HepG2 (cell line): ENCODE data around the gene AGR2. TPM values are rescaled to one million over a fixed set of nuclear protein-coding genes. Genes with fewer than 3 reads are reported as not detected.
A peak's percentile ranks its signal among the peaks of the same experiment; 100 is the strongest.

ENCODE experiments used
- ERF ChIP-seq: IDR thresholded peaks from 2 replicates; pipeline ENCODE4 v1.6.1; 2018; ENCODE audit warnings: missing biosample characterization, missing genetic modification reagents
- GTF2F1 ChIP-seq: fragments of 150-350 bp; IDR thresholded peaks from 2 replicates; pipeline ENCODE4 v1.6.1; 2014; ENCODE audit warnings: low read length
- HHEX ChIP-seq: IDR thresholded peaks from 2 replicates; pipeline ENCODE4 v1.6.1; 2016; ENCODE audit warnings: control low read depth
- HMGA1 ChIP-seq: sonication (generic); formaldehyde crosslinking; conservative IDR thresholded peaks from 2 replicates; pipeline ENCODE4 v1.4.0; 2020; ENCODE audit warnings: missing genetic modification reagents
- HNF1B ChIP-seq: sonication (generic); formaldehyde crosslinking; IDR thresholded peaks from 2 replicates; pipeline ENCODE4 v1.5.1; 2020; ENCODE audit warnings: mild to moderate bottlenecking, moderate library complexity, missing genetic modification reagents
- MAX ChIP-seq: IDR thresholded peaks from 2 replicates; pipeline ENCODE4 v1.6.1; 2012; ENCODE audit warnings: inconsistent platforms
- MXD3 ChIP-seq: IDR thresholded peaks from 2 replicates; pipeline ENCODE4 v1.6.1; 2016; ENCODE audit warnings: mild to moderate bottlenecking, missing biosample characterization, missing genetic modification reagents
- NFATC3 ChIP-seq: sonication (generic); formaldehyde crosslinking; IDR thresholded peaks from 2 replicates; pipeline ENCODE4 v1.5.1; 2020; ENCODE audit warnings: mild to moderate bottlenecking, missing genetic modification reagents
- PREB ChIP-seq: sonication (generic); formaldehyde crosslinking; IDR thresholded peaks from 2 replicates; pipeline ENCODE4 v1.4.0; 2020; ENCODE audit warnings: missing genetic modification reagents
- PRMT3 ChIP-seq: sonication (generic); formaldehyde crosslinking; IDR thresholded peaks from 2 replicates; pipeline ENCODE4 v1.8.1; 2022; ENCODE audit warnings: low read depth, mild to moderate bottlenecking, moderate library complexity, missing genetic modification reagents, borderline replicate concordance
- RARA ChIP-seq: IDR thresholded peaks from 2 replicates; pipeline ENCODE4 v1.6.1; 2016; ENCODE audit warnings: missing genetic modification reagents, missing compliant biosample characterization
- RNF2 ChIP-seq: fragments of 450-650 bp; conservative IDR thresholded peaks from 2 replicates; pipeline ENCODE4 v1.6.1; 2016; ENCODE audit warnings: low read depth
- SMYD3 ChIP-seq: sonication (generic); formaldehyde crosslinking; IDR thresholded peaks from 2 replicates; pipeline ENCODE4 v1.8.1; 2023; ENCODE audit warnings: mild to moderate bottlenecking, missing genetic modification reagents
- TCF7 ChIP-seq: sonication (generic); IDR thresholded peaks from 2 replicates; pipeline ENCODE4 v1.6.1; 2016; ENCODE audit warnings: antibody characterized with exemption, low read depth
- ZBTB21 ChIP-seq: sonication (generic); formaldehyde crosslinking; IDR thresholded peaks from 2 replicates; pipeline ENCODE4 v1.4.0; 2020; ENCODE audit warnings: missing genetic modification reagents
- ZHX1 ChIP-seq: sonication (generic); formaldehyde crosslinking; IDR thresholded peaks from 2 replicates; pipeline ENCODE4 v1.8.1; 2022; ENCODE audit warnings: low read depth, mild to moderate bottlenecking, missing genetic modification reagents
- ZNF124 ChIP-seq: sonication (generic); formaldehyde crosslinking; IDR thresholded peaks from 2 replicates; pipeline ENCODE4 v1.4.0; 2020; ENCODE audit warnings: missing genetic modification reagents
- ZNF253 ChIP-seq: sonication (generic); formaldehyde crosslinking; IDR thresholded peaks from 2 replicates; pipeline ENCODE4 v1.8.0; 2022; ENCODE audit warnings: mild to moderate bottlenecking, missing genetic modification reagents, borderline replicate concordance
- ZNF709 ChIP-seq: sonication (generic); formaldehyde crosslinking; IDR thresholded peaks from 2 replicates; pipeline ENCODE4 v1.5.0; 2020; ENCODE audit warnings: mild to moderate bottlenecking, missing genetic modification reagents
- polyA plus RNA-seq, 8 experiments: library from polyadenylated mRNA; depleted of rRNA in 3 of 8; stranded (reverse) in 7 of 8; unstranded in 1 of 8; fragments of >200 nt; fragmentation: Illumina TruSeq in 4 of 8; extraction: Trizol in 4 of 8; gene quantifications; 2 replicates each; pipeline versions ENCODE4 v1.2.1 to v1.2.3, GENCODE V29; 2011 to 2016; ENCODE audit warnings: low read depth in 4 of 8, missing spikeins in 1 of 8, mixed read lengths in 1 of 8; ENCODE audit not compliant: insufficient read depth in 1 of 8
- total RNA-seq, 5 experiments: library from RNA; depleted of rRNA; stranded (reverse); fragments of >200 nt; fragmentation: Illumina TruSeq; extraction: Trizol; gene quantifications; 2 replicates each; pipeline ENCODE4 v1.2.3, GENCODE V29; 2016; ENCODE audit warnings: low read depth in 1 of 5
- TF ChIP-seq, protein P1 (sequence below): sonication (generic); formaldehyde crosslinking; IDR thresholded peaks from 2 replicates; pipeline ENCODE4 v1.9.0; 2021; ENCODE audit warnings: missing genetic modification reagents, mild to moderate bottlenecking, borderline replicate concordance
- TF ChIP-seq, protein P2 (sequence below): sonication (generic); formaldehyde crosslinking; IDR thresholded peaks from 2 replicates; pipeline ENCODE4 v1.4.0; 2020; ENCODE audit warnings: mild to moderate bottlenecking, low read depth, missing genetic modification reagents

AGR2 gene
- total and polyA plus RNA-seq, 2 of the 13 experiments (the other 11 are each of a cell fraction or from before 2014, with no cell fraction given), result 1.7 to 2.9 TPM

DNA sequence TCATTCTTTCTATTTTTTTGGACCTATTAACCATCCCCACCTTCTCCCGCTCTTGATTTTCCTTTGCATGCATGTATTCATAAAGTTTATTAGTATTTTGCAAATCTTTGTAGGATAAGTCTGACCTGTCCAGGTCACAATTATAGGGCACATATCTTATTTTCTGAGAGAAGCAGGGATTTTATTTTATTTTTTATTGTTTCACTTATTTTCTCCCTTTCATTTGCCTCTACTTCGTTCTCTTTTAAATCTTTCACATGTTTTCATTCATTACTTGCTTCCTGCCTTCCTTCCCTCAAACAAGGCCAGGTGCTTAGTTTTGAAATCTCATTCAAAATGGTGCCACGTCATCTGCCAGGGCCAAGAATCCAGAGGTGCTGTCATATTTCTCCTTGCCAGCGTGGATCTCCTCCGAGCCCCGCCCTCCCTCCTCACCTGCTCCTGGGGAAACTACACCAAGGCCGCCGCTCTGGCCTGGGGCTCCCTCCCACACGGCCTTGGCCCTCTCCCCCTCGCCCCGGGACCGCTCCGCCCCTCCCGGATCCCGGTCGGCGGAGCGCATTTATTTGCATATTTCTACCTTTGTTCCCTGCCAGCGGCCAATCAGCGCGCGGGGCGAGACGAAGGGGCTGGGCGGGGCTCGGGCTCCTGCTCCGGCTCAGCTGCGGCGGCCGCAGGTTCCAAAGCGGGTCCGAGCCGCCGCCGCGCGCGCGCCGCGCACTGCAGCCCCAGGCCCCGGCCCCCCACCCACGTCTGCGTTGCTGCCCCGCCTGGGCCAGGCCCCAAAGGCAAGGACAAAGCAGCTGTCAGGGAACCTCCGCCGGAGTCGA lies 51.5 kb downstream of the AGR2 start, which contains the start of gene TSPAN13 (continued):
- TF ChIP-seq HNF1B (CRISPR knock-in tag) (peak; percentile 38; the same call in 1 of the 2 replicates), RNF2 (0 out of 2 replicates have a peak, but pooled peaks have one; percentile 32), HHEX (CRISPR knock-in tag) (no peak), NFATC3 (CRISPR knock-in tag) (no peak), ZBTB21 (CRISPR knock-in tag) (no peak), GTF2F1 (no peak), PREB (CRISPR knock-in tag) (no peak), SMYD3 (CRISPR knock-in tag) (no peak), ZNF709 (CRISPR knock-in tag) (peak; percentile 77), TCF7 (no peak), MAX (0 out of 2 replicates have a peak, but pooled peaks have one; percentile 5), PRMT3 (CRISPR knock-in tag) (no peak), ZHX1 (no peak), ZNF124 (CRISPR knock-in tag) (no peak), MXD3 (no peak), RARA (CRISPR knock-in tag) (peak; percentile 49; the same call in 1 of the 2 replicates), ZNF253 (CRISPR knock-in tag) (no peak), HMGA1 (CRISPR knock-in tag) (no peak), ERF (CRISPR knock-in tag) (0 out of 2 replicates have a peak, but pooled peaks have one; percentile 15)
- TF ChIP-seq, protein P1, sequence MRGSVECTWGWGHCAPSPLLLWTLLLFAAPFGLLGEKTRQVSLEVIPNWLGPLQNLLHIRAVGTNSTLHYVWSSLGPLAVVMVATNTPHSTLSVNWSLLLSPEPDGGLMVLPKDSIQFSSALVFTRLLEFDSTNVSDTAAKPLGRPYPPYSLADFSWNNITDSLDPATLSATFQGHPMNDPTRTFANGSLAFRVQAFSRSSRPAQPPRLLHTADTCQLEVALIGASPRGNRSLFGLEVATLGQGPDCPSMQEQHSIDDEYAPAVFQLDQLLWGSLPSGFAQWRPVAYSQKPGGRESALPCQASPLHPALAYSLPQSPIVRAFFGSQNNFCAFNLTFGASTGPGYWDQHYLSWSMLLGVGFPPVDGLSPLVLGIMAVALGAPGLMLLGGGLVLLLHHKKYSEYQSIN, result no peak
- TF ChIP-seq, protein P2, sequence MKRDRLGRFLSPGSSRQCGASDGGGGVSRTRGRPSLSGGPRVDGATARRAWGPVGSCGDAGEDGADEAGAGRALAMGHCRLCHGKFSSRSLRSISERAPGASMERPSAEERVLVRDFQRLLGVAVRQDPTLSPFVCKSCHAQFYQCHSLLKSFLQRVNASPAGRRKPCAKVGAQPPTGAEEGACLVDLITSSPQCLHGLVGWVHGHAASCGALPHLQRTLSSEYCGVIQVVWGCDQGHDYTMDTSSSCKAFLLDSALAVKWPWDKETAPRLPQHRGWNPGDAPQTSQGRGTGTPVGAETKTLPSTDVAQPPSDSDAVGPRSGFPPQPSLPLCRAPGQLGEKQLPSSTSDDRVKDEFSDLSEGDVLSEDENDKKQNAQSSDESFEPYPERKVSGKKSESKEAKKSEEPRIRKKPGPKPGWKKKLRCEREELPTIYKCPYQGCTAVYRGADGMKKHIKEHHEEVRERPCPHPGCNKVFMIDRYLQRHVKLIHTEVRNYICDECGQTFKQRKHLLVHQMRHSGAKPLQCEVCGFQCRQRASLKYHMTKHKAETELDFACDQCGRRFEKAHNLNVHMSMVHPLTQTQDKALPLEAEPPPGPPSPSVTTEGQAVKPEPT, result no peak
